Activated naive CD8-positive, alpha-beta T cell treated with anti-CD3 and anti-CD28 coated beads, Interleukin-2, amount 50 U/mL, for 24 hours (primary cell): Measurements from ENCODE around the gene COQ9.

Experiments used
- ATAC-seq: fragments of 150-1000 bp; cut with Tn5 transposase; one replicate; pipeline ENCODE4 v1.10.0; 2021
- DNase-seq: peaks from one replicate; pipeline ENCODE4 v3.0.0; 2021
- H3K27ac Mint-ChIP-seq: one replicate; pipeline ENCODE4 v1.8.0; 2021; ENCODE audit warnings: mild to moderate bottlenecking, mixed read lengths
- H3K27me3 Mint-ChIP-seq: one replicate; pipeline ENCODE4 v1.8.0; 2021; ENCODE audit warnings: mixed read lengths
- H3K36me3 Mint-ChIP-seq: one replicate; pipeline ENCODE4 v1.8.0; 2021; ENCODE audit warnings: low read depth, mixed read lengths
- H3K4me1 Mint-ChIP-seq: one replicate; pipeline ENCODE4 v1.8.0; 2021; ENCODE audit warnings: mixed read lengths
- H3K4me3 Mint-ChIP-seq: one replicate; pipeline ENCODE4 v1.8.0; 2021; ENCODE audit warnings: mild to moderate bottlenecking, moderate library complexity, mixed read lengths
- H3K9me3 Mint-ChIP-seq: one replicate; pipeline ENCODE4 v1.8.0; 2021; ENCODE audit warnings: mixed read lengths

The COQ9 gene

DNA sequence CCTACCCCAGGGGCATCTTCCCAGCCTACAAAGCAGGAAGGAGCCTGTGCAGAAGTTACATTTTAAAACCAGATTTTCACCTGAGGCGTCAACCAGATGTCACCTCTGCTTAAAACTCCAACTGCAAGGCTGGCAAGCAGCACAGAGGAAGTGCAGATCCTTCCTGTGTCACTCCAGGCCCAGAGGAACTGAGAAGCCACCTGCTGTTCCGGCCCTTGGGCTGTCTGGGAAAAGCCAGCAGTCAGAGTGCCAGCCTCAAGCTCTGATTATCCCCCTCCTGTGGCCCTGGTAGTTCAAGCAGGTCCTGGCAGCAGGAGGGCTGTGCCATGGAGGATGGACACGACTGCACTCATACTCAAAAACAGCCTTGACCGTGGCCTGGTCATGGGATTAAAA is 25.4 kb downstream of the COQ9 start:
- H3K36me3 Mint-ChIP-seq = peaks cover 24% of the 10 kb centered on the region
- no peak for DNase-seq
- no peak overlapping the region for H3K27ac Mint-ChIP-seq
- H3K9me3 Mint-ChIP-seq = no peaks in the 10 kb centered on the region
- peaks cover 11% of the 10 kb centered on the region for H3K4me1 Mint-ChIP-seq
- H3K4me3 Mint-ChIP-seq = no peak overlapping the region
- no peaks in the 10 kb centered on the region for H3K27me3 Mint-ChIP-seq
- no peak for ATAC-seq

DNA sequence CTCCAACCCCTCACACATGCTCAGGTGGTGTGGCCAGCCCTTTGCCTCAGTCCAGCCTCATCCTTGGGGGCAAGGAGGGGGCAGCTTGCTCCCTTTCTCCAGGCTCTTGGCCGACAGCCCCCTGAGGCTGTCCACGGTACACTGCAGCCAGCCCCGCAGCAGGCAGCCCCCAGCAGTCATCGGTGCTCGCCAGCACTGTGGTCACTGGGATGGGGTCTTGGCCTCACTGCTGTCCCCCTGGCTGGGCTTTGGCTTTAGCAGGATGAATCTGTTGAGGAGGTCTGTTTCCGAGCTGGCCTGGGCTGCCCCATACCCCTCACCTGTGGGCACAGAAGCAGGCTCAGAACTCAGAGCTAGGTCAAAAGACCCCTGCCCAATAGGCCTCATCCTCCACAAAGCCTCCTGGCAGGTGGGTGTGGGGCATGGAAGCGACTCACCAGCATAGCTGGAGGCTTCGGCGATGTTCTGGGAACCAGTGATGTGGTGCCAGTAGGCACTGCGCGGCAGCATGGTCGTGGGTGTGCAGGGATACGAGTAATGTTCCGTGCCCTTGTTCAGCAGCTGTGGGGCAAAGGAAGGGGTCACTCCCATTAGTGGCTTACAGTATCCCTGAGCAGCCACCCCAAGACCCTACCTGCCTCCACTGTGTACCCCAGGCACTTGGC is 26.0 kb downstream of the COQ9 start:
- H3K9me3 Mint-ChIP-seq = no peaks in the 10 kb centered on the region

DNA sequence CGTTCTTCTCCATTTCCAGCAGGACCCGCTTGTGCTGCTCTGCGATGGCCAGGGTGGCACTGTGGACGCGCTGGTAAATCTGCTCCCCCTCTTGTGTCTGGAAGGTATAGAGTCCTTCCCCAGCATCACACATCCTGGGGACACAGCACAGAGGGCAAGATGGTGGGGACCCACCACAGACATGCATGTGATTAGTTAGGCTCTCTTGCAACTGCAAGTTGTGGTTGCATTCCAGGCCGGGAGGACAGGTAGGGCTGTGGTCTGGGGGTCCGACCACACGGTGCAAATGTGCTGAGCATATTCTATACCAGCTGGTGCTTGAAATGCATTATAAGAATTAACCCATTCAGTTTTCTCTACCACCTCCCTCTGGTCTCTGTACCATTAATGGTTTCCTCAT is 26.6 kb downstream of the COQ9 start:
- H3K27me3 Mint-ChIP-seq = no peaks in the 10 kb centered on the region
- H3K27ac Mint-ChIP-seq = no peak overlapping the region
- peaks cover 15% of the 10 kb centered on the region for H3K4me1 Mint-ChIP-seq
- H3K36me3 Mint-ChIP-seq = peaks cover 15% of the 10 kb centered on the region
- DNase-seq (no peak), ATAC-seq (no peak)
- no peaks in the 10 kb centered on the region for H3K9me3 Mint-ChIP-seq
- H3K4me3 Mint-ChIP-seq = no peak overlapping the region

More for the DNA sequence above, 26.0 kb downstream of the COQ9 start:
- no peak for ATAC-seq
- H3K27me3 Mint-ChIP-seq = no peaks in the 10 kb centered on the region
- DNase-seq = no peak
- peaks cover 20% of the 10 kb centered on the region for H3K36me3 Mint-ChIP-seq
- no peak overlapping the region for H3K4me3 Mint-ChIP-seq
- H3K27ac Mint-ChIP-seq = no peak overlapping the region
- peaks cover 11% of the 10 kb centered on the region for H3K4me1 Mint-ChIP-seq

DNA sequence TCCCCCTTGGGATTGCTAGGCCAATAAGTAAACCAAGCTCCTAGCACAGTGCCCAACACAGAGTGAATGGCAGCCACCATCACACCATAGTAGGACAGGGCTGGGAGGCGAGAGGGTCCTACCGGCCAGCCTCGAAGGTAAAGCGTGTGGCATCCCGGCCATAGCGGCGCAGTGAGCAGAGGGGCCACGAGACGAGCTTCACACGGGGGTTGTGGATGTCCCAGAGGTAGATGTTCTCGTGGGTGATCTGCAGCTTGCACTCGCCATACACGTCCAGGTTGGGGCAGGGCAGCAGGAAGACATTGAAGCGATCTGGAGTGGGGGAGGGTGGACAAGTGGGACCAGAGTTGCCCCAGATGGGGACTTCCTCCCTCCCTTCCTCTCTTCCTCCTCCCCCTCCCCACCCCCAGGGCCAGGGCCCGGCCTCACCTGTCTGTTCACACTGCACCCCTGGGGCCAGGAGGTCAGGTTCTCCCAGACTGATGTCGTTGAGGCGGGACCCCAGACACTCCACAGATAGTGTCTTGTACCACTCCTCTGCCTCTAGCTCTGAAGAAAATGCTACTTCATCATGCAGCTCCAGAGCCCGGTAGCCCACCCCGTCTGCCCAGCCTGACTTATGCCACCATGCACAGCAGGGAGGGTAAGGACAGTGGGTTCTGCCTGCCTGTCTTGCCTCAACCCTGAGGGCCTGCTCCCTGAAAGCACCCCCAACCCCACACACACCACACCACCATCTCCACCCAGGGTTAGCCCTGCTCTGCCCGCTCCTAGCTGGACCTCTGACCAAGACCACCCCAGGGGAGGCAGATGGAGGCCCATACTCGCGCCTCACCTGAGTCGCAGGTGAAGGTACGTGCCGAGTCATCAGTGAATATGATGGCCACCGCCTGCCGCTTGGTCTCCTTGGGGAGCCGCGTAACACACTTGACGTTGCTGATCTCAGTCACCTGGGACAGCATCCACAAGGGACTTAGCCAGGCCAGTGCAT is 27.7 kb downstream of the COQ9 start:
- no peak overlapping the region for H3K4me3 Mint-ChIP-seq
- H3K27me3 Mint-ChIP-seq = no peaks in the 10 kb centered on the region
- H3K27ac Mint-ChIP-seq = no peak overlapping the region
- H3K9me3 Mint-ChIP-seq = no peaks in the 10 kb centered on the region
- ATAC-seq (no peak), DNase-seq (no peak)
- peaks cover 9% of the 10 kb centered on the region for H3K36me3 Mint-ChIP-seq
- H3K4me1 Mint-ChIP-seq = peaks cover 16% of the 10 kb centered on the region

DNA sequence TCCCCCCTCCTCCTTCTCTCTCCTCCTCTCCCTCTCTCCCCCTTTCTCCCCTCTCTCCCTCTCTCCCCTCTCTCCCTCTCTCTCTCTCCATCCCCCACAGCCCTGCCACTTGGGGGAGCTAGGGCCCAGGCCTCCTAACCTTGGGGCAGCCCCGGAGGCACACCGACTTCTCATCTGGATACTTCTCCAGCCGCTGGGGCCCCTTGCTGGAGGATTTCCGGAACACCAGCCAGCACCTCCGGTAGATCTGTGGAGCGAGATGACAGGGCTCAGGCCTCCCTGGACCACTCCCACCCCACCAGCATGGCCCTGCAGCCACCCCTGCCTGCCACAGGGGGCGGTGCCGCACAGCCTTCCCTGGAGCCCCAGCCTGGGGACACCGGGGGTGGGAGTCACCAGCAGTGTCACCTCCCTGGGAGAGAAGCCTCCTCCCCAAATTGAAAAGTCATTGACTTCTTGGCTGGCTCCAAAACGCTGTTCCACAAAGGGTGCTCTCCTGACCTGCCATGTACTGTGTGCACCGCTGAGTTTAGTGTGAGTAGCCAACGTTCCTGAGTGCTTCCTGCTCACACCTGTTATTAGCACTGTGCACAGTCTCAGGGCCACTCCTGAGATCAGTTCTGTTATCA is 28.5 kb downstream of the COQ9 start:
- no peaks in the 10 kb centered on the region for H3K27me3 Mint-ChIP-seq
- no peak overlapping the region for H3K27ac Mint-ChIP-seq
- no peak overlapping the region for H3K4me3 Mint-ChIP-seq
- peak; percentile 92 for ATAC-seq
- DNase-seq = peak; percentile 71
- no peaks in the 10 kb centered on the region for H3K9me3 Mint-ChIP-seq
- peaks cover 5% of the 10 kb centered on the region for H3K36me3 Mint-ChIP-seq
- peaks cover 16% of the 10 kb centered on the region for H3K4me1 Mint-ChIP-seq

DNA sequence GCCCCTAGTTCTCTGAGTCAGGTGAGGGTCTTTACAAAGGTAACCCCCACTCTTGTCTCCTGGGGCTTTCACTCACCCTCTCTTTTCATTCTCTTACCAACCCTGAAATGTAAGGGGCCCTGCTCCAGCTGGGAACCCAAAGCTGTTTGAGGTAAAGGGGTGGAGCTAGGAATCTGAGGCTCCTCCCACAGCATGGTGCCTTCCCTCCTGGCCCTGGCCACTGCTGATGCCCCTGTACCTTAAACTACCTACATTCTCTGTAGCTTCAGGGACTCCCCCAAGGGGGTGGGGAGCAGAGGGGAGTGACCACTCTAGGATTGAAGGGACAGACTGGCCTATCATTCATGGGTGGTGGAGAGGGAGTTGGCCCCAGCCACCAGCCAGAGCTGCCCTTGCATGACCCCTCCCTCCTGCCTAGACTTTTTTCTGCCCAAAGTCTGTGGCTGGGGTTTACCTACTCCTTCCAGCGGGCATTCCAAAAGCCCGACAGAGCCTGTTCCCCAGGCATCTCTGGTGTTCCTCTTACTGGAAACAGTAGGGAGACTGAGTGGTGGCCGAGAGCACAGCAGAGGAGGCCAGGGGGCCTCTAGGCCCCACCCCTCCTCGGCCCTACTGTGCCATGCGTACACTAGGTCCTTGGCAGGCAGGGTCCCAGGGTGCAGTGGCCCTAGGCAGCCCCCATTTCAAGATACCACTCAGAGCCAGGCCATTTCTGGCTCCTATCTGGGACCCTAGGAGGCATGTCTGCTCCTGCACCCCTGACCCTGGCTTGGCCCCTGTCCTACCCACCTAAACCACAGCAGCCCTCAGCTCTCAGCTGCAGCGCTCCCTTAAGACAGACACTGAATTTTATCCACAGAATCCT is 29.5 kb downstream of the COQ9 start:
- ATAC-seq (no peak), DNase-seq (no peak)
- H3K4me3 Mint-ChIP-seq = no peak overlapping the region

DNA sequence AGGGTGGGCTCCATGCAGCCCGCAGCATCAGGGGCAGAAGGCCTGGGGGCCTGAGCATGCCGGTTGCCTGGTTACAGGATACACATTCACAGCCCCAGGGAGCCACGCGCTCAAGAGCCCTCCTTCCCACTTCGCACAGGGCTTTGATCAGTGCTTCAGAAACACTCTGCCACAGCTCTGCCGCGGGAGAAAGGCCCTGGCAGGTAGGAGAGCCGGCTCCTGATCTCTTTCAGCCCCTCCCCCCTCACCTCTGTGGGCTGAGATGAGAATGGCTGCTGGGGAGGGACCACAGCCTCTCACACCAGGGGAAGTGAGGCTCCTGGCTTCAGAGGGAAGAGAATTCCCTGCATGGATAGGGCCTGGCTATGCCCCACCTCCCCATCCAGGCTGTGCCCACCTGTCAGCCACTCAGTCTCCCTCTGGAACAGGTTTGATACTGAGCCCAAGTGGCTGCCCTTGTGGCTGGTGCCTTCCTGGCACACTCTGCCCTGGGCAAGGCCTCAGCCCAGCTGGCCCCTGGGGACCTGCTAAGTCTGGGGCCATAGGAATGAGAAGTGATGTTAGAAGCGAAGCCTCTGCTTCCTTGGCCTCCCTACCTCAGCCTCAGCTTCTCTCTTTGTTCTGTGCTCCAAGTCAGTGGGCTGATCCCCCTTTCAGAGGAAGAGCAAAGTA is 30.4 kb downstream of the COQ9 start:
- H3K27ac Mint-ChIP-seq = no peak overlapping the region
- no peaks in the 10 kb centered on the region for H3K36me3 Mint-ChIP-seq
- DNase-seq (no peak), ATAC-seq (no peak)
- H3K4me3 Mint-ChIP-seq = no peak overlapping the region
- peaks cover 16% of the 10 kb centered on the region for H3K4me1 Mint-ChIP-seq
- H3K9me3 Mint-ChIP-seq = no peaks in the 10 kb centered on the region
- no peaks in the 10 kb centered on the region for H3K27me3 Mint-ChIP-seq

More for the DNA sequence above, 29.5 kb downstream of the COQ9 start:
- Mint-ChIP-seq H3K27ac (no peak overlapping the region), H3K36me3 (peaks cover 4% of the 10 kb centered on the region), H3K9me3 (no peaks in the 10 kb centered on the region), H3K27me3 (no peaks in the 10 kb centered on the region), H3K4me1 (peaks cover 16% of the 10 kb centered on the region)

DNA sequence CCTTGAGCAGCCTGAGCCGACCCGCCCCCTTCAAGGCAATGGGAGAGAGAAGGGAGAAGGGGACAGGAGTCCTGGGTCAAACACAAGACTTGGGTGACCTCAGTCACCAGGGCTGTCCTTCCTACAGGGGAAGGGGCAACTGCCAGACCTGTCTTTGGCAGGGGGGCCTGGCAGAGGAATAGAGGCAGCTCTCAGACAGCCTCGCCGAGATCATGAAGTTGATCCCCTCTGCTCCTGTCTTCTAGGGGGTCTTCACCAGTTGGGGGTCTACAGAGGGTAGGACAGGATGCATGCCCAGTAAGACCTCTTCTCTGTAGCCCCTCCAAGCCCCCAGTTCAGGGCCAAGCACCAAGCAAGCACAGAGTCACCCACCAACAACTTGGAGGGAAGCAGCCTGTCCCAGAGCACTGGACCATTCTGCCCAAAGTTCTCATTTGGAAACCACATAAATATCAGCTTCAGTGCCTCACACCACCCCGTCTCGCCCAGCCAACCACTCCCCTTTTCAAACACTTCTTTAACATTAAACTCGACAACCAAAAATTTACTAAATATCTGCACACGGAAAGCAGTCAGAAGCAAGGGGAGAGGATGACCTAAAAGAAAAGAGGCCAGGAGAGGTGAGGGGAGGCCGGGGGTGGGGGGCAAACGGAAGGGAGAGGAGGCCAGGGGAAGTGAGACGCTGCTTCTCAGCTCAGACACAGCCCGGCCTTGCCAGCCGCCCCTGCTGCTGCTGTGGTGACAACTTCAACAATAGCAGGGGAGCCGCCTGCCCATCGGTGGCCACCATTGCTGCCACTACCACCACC is 31.3 kb downstream of the COQ9 start:
- DNase-seq (no peak), ATAC-seq (no peak)
- Mint-ChIP-seq H3K4me1 (peaks cover 16% of the 10 kb centered on the region), H3K36me3 (no peaks in the 10 kb centered on the region), H3K27ac (peak overlapping the region; percentile 47), H3K9me3 (no peaks in the 10 kb centered on the region), H3K4me3 (no peak overlapping the region), H3K27me3 (no peaks in the 10 kb centered on the region)

DNA sequence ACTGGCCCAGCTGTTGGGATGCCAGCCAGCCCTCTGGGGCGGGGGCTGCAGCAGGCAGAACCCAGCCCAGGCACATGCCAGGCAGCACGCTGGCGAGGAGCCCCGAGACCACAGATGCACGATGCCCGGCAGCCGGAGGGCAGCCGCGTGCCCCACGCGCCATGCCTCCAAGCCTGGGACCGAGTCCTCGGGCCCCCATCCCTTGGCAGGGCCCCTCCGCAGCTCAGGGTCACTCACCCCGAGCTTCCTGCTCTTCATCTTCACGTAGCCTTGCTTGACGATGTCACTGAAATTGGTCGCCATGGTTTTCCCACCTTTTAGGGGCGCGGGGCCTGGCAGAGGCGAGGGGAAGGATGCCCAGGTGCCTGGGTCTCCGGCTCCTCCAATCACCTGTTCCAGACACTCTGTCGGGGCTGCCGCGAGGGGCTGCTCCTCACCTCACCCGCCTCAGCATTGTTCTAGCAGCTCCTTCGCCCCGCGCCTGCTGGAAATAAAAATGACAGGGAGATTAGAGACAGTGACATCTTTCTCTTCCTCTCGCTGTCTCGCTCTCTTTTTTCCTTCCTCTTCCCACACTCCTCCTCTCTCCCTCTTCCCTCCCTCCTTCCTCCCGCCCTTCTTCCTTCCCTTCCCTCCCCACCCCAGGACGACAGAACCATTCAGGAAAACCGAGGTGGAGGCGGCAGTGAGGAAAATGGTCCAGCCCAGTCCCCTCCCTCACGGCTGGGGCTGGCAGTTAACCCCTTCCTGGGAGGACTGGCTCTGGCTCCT is 32.1 kb downstream of the COQ9 start:
- Mint-ChIP-seq H3K27ac (no peak overlapping the region), H3K4me1 (peaks cover 16% of the 10 kb centered on the region), H3K27me3 (no peaks in the 10 kb centered on the region), H3K9me3 (no peaks in the 10 kb centered on the region), H3K4me3 (no peak overlapping the region), H3K36me3 (no peaks in the 10 kb centered on the region)
- DNase-seq = no peak
- ATAC-seq = no peak

DNA sequence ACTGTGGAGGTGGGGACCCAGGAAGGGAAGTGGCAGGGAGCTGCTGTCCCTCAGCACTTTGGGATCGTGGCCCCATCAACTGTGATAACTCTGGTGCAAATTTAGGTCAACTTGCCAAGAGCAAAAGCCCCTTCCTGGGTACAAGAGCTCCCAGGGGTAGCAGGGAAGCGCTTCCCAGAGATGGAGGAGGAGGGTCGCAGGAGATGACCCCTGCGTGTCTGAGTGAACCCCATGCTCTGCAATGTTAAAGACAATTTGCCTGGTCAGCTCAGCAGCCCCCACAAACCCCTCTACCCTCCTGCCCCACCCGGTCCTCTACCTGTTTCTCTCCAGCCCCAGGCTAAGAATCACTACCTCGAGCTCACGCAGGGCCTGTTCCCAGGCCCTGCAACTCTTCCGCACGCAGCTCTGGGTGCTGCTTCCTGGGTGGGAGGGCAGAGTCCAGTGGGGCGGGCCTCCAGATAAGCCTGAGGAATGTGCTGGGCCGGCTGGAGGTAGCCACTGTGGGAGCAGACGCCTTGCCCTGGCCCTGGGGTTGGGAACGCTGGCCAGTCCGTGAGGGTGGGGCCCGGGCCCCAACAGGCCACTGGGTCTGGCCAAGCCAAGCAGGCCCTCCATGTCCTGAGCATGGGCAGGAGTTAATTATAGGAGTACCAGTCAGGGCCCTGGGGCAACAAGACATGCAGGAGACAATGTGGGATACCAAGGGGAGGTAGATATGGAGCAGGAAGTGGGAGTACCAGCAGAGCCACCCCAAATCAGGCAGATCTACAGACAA is 32.9 kb downstream of the COQ9 start:
- peaks cover 18% of the 10 kb centered on the region for H3K4me1 Mint-ChIP-seq
- no peak for ATAC-seq
- DNase-seq = no peak
- H3K4me3 Mint-ChIP-seq = no peak overlapping the region
- H3K27me3 Mint-ChIP-seq = no peaks in the 10 kb centered on the region
- no peak overlapping the region for H3K27ac Mint-ChIP-seq
- H3K9me3 Mint-ChIP-seq = no peaks in the 10 kb centered on the region
- no peaks in the 10 kb centered on the region for H3K36me3 Mint-ChIP-seq

DNA sequence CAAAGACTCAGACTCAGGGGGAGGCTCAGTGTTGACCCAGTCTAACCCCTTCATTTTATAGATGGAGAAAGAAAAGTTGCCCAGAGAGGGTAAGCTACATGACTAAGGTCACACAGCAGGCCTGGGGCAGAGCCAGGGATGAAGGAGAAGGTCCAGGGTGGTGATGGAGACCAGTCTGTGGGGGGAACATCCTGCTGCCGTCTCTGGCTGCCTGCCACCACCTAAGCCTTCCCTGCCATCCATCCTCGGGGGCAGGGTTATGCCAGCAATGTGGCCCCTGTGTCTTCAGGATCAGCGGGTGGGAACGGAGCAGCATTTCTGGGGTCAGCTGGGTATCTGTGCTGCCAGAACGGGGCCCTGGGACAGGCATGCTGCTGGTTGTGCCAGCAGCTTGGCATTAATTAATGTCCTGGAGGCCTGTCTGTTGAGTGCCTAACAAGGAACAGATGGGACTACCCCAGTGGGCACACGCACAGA is 33.5 kb downstream of the COQ9 start:
- H3K4me3 Mint-ChIP-seq = no peak overlapping the region
- no peak overlapping the region for H3K27ac Mint-ChIP-seq
- no peak for DNase-seq
- H3K36me3 Mint-ChIP-seq = no peaks in the 10 kb centered on the region
- peaks cover 22% of the 10 kb centered on the region for H3K4me1 Mint-ChIP-seq
- no peak for ATAC-seq
- no peaks in the 10 kb centered on the region for H3K27me3 Mint-ChIP-seq
- H3K9me3 Mint-ChIP-seq = no peaks in the 10 kb centered on the region

DNA sequence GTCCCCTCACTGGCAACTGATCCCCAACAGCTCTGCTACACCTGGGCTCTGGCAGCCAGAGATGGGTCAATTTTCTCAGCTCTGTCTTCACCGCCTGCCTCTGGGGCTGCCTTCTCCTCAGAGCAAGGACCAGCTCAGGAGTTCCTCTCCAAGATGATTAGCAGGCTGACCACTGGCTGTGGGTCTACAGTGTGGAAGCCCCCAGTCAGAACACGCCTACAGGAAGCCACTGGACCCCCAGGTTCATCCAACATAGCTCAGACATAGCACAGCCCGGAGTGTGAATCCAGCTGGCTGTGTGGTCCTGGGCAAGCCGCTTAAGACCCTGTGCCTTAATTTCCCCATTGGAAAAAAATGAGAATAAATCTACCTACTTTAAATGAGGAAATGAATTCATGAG is 34.1 kb downstream of the COQ9 start:
- ATAC-seq = no peak
- no peaks in the 10 kb centered on the region for H3K36me3 Mint-ChIP-seq
- no peaks in the 10 kb centered on the region for H3K27me3 Mint-ChIP-seq
- no peak overlapping the region for H3K4me3 Mint-ChIP-seq
- H3K9me3 Mint-ChIP-seq = no peaks in the 10 kb centered on the region
- no peak overlapping the region for H3K27ac Mint-ChIP-seq
- H3K4me1 Mint-ChIP-seq = peaks cover 18% of the 10 kb centered on the region
- DNase-seq = no peak
